Limb (tissue), 2 donors: ENCODE measurements around the gene VAX1.
"Not testable (repeated sequence)": the region's sequence is repeated elsewhere in the genome, so short reads cannot be mapped to it uniquely, and the experiment has no call there.

Source experiments
- DNase-seq, 2 donors: peaks; one replicate each; pipeline ENCODE4 v3.0.0-alpha.2; 2016; ENCODE audit errors: extremely low spot score in 2 of 2

The VAX1 gene, protein sequence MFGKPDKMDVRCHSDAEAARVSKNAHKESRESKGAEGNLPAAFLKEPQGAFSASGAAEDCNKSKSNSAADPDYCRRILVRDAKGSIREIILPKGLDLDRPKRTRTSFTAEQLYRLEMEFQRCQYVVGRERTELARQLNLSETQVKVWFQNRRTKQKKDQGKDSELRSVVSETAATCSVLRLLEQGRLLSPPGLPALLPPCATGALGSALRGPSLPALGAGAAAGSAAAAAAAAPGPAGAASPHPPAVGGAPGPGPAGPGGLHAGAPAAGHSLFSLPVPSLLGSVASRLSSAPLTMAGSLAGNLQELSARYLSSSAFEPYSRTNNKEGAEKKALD

DNA sequence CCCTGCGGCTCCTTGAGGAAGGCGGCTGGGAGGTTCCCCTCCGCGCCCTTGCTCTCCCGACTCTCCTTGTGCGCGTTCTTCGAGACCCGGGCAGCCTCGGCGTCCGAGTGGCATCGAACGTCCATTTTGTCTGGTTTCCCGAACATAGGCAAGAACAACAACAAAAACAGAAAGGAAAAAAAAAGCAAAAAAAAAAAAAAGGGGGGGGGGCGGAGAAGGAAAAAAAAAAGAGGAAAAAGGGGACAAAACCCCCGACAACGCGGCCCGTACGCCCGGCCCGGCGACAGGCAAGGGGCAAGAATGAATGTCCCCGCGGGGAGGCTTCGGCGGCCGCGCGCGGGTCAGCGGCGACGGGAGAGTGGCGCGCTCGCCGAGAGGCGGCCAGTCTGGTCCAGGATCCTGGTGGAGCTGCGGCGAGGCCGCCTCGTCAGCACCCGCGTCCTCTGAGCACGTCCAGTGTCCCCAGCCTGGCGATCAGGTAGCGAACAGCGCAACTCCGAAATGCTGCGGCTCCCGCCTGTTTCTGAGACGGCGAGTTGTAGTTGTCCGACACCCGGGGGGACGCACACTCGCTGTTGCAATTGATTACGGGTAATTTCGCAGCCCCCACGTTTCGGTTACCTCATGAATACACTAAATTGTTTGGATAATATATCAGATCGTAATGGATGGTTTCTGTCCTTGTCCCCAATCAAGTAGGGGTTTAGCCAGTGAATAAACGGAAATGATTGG is at the start of gene VAX1:
TSS of gene VAX1 (minus strand) at position 360 of the 732 bp plus-strand sequence. CDS start at position 146, 214 bp downstream.
- DNase-seq, result peak in 1 of 2 donors; percentile 51

DNA sequence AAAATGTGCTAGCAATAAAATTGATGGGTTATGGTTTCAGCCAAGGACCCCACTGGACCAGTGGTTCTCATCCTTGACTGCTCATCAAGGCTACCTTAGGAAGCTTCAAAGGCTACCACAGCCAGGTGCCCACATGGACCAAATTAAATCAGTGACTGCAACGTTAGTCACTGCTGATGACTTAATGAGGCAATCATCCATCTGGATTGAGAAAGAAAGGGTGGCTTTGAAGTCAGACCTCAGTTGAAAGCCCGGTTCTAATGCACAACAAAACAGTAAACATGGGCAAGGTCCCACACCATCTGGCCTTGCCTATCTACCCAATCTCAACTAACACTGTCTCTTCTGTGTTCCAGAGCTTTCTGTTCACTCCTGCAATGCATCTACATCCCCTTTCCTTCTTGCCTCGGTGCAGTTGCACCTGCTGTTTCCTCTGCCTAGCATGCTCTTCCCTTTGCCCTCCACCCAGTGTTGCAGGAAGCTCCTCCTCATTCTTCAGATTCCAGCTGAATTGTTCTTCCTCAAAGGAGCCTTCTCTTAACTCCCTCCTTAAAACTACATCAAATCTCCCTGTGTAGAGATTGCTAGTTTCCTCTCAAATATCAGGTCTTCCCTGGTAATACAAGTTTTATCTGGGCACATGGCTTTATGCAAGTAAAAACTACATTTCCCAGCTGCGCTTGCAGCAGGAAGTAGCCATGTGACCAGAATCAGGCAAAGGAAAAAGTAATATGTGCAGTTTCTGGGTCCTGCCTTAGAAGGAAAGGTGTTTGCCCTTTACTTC is 49.0 kb upstream of the VAX1 start:
- no peak for DNase-seq

DNA sequence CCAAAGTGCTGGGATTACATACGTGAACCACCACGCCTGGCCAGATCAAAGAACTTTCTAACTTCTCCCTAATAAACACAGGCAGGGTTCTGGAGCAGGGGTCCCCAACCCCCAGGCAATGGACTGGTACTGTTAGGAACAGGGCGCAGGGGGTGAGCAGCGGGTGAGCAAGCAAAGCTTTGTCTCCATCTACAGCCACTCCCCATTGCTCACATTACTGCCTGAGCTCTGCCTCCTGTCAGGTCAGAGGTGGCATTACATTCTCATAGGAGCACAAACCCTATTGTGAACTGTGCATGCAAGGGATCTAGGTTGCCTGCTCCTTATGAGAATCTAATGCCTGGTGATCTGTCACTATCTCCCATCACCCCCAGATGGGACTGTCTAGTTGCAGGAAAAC is 47.7 kb upstream of the VAX1 start:
- not testable (repeated sequence) for DNase-seq

DNA sequence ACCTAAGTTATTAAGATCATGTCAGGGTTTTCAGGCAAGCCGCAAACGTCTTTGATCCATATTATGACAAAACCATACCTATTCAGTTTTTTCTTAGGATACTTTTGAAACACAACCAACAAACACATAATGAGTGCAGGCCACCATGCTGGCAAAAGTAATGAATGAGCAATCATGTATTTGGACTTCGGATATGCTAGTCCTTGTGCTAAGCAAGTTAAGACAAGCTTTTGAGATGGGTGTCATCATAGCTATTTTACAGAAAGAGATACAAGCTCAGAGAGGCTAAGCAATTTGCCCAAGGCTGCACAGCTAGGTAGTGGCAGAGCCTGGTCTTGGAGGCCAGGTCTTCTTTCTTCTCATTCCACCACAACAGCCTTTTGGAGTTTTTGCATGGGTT is 46.8 kb upstream of the VAX1 start:
- no peak for DNase-seq

DNA sequence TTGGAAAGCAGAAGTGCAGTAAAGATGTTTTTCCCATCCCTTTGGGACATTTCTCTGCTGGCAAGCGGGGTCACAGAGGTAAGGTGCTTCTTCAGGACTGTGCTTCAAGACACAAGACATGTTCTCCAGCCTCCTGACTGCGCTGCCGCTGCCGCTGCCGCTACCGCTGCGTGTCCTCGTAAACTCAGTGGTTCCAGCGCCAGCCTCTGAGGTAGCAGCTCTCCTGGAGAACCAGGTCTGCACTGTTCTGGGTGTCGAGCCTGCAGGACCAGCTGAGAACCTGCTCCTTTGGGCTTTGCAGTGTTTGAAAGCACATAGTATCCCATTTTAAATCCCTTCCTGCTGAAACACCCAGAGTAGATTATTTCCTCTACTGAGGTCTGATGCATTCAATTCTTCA is 46.2 kb upstream of the VAX1 start:
- no peak for DNase-seq

DNA sequence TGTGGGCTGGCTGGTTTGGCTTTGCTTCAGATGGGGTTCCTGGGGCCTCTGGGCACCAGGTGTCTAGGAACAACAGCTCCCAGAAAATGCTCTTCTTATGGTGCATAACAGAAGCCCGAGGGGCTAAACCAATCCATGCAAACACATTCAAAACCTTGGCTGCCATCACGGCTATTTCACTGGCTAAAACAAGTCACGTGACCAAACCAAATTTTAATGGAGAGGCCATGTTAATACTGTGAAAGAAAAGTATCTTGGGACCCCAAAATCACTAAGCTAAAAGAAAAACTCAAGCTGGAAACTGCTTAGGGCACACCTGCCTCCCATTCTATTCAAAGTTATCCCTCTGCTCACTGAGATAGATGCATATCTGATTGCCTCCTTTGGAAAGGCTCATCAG is 40.1 kb upstream of the VAX1 start:
- DNase-seq, result no peak

DNA sequence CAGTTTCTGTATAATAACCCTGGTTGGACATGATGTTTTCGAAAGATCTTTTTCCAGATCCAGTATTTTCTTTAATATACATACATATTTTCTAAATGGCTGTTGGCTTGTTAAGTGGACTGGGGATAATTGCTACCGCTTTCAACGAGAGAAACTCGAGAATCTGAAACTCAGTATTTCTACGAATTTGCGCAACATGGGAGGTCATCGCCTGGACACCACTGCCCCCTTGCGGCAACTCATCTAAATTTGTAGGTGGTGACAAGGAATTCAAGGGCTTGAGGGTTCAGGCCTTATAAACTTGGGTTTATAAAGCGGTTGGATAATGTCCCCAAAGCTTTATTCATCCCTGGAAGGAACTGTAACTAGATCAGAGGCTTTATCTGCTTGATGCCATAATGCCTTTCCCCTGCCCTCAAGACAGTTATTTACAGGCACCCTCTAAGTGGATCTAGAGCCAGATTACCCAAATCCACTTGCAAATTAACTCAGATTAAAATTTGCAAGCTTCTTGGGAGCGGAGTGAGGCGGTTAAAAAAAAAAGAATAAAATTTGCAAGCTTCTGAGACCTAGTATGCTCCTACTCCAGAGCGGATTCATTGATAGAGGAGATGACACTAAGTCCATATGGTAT is 37.9 kb upstream of the VAX1 start:
- peak; percentile 71 to 83 for DNase-seq

DNA sequence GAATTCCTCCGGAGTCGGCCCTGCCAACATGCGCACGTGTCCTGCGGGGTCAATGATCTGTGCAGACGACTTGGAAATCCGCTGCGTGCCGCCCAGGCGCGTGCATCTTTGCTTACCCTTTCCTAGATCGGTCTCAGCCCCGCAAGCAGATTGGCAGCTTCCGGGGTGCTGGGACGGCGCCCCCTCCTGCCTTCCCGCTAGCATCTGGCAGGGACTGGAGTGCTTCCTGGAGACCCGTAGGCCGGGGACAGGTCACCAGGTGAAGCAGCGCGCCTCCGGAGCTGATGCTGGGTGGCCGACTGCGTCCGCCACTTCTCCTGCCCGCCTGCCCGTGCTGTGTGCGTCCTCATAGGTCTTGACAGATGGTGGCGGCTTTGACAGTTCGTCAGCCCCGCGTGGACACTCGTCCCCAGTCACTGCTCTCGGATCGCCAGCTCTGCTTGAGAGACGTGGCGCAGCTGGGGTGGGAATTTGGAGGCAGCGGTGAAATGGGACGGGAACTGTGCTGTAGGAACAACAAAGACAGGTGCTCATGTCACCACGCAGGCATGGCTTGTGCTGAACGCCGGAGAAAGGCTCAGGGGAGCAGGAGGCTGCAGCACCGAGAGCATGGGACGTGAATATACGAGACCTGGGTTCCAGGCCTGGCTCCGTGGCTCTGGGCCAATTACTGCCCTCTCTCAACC is 37.3 kb upstream of the VAX1 start:
- DNase-seq, result peak in 1 of 2 donors; percentile 54

DNA sequence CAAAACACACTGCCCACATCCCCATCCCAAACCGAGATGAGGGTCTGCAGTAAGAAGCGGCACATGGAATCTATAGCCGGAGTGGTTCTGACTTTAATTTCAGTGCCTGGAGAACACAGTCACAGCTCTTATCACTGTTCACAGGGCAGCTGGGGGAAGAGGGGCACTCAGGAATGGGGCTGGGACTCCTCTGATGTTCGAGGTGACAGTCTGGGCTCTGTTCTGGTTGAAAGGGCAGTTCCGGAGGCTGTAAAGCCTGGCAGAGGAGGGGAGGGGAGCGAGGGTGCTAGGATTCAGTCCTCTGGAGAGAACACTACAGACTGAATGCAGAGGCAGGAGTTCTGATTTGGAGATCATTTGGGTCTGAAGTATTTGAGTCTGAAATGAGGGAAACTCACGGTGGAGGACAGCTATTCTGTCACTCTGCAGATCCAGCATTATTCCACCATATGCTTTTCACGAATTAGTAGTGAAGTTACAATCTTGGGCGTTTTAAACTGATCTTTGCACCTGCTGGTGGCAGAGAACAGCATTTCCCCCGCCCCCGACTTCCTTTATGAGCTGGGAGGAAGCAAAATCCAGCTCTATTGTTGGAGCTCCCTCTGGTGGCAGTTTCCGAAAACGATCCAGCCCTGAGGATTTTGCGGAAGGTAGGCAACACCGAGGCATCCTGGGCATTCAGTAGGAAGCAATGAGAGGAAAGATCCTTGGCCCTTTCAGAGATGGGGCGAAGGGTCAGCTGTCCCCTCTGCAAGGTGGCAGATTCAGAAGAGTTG is 36.6 kb upstream of the VAX1 start:
- peak; percentile 66 to 88 for DNase-seq

DNA sequence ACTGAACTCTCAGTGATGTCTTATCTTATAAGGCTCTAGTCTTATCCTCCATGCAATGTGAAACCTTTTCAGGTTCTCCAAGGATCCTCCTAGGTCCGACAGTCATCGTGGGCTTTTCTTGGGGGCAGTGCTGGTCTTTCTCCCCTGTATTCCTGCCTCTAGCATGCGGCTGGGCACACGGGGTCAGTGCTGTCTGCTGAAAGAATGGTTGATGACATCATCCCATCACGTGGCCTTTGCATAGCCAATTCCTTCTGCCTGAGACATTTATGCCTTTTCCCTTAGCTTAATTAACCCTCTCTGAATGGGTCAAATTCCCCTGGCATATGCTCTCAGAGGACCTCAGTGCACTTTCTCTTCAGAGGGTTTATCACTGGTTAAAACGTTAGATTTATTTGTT is 32.2 kb upstream of the VAX1 start:
- no peak for DNase-seq

DNA sequence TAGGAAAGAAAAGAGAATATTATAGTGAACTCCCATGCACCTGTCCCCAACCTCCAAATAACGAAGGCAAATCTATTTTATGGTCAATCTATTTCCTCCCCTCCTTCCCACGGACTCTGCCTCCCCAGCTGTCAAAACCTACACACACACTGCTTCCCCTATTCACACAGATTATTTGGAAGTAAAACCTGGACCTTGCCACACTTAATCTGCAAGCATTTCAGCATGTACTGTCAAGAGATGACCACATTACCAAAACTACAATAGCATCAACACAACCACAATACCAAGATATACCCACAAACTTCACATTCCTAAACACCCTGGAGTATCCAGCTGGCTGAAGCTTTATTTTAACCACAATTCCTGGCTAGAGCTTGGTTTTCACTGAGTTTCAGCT is 31.4 kb upstream of the VAX1 start:
- no peak for DNase-seq

DNA sequence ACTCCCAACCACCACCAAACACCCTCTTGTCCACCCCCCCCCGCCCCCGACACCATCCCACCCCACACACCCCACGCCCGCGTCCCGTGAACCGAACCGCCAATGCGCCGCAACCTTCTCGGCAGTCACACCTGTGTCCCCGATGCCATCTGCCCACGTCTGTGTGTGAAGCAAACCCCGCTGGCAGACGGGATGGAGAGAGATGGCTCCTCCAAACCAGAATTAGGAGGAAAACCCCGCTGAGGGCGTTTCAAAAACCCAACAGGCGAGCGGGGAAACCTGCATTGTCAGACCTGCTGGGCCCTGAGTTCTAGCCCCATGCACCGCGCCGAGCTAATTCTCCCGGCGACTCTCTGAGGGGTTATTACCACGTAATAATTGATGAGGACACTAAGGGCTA is 30.7 kb upstream of the VAX1 start:
- DNase-seq, result no peak

DNA sequence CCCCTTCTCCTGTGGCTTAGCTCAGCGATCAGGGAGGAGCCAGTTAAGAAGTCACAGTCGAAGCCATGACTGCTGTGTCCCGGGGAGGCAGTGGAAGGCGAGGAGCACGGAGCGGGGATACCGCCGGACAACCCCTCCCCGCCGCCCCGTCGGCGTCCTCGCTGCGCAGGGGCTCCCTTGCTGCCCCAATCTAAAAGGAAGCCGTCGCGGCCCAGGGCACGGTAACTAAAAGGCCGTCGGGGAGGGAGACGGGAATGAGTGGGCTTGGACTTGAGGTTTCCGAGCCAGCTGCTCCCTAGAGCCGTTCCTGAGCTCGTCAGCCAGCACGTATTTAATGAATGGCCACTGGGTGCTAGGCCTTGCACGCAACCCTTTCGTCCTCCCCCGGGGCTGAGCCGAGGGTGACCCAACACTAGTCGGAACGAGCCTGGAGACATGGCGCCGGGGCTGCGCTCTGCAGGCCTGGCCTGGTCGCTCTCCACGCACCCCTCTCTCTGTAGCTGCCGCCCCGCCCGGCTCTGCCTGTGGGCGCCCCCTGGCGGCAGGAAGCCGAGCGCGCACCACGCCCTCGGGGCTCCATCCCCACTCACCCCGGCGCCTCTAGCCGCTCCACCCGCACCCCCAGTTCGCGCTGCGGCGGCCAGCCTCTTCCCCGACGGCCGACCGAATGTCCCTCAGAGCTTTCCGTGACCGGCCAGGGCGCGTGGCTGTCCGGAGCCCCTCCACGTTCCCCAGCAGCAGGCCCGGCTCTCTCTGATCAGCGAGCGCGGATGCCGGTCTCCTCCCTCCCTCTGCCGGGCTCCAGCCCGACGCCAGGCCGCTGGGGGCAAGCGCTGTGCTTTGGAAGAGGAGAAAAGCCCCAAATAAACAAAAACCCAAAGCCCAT is 30.0 kb upstream of the VAX1 start:
- DNase-seq, result peak; percentile 42 to 85

DNA sequence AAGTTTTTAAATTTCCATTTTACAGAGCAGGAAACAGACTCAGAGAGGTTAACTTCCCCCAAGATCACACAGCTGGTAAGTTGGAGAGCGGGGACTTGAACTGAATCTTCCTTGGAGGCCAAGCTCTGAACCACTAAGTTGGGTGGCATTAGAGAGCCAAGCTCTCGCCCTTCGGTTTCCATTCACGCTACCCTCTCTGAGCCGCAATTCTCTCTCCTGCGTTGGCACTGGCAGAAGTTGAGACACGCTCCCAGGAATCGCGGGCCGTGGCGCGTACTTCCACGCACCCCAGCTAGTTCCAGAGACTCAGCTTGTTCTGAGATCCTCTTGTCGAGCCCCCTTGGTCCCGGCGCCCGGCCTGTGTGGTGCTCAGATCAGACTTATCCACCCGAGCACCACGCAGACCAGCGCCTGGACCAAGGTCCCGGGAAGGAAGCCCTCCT is 29.3 kb upstream of the VAX1 start:
- no peak for DNase-seq

DNA sequence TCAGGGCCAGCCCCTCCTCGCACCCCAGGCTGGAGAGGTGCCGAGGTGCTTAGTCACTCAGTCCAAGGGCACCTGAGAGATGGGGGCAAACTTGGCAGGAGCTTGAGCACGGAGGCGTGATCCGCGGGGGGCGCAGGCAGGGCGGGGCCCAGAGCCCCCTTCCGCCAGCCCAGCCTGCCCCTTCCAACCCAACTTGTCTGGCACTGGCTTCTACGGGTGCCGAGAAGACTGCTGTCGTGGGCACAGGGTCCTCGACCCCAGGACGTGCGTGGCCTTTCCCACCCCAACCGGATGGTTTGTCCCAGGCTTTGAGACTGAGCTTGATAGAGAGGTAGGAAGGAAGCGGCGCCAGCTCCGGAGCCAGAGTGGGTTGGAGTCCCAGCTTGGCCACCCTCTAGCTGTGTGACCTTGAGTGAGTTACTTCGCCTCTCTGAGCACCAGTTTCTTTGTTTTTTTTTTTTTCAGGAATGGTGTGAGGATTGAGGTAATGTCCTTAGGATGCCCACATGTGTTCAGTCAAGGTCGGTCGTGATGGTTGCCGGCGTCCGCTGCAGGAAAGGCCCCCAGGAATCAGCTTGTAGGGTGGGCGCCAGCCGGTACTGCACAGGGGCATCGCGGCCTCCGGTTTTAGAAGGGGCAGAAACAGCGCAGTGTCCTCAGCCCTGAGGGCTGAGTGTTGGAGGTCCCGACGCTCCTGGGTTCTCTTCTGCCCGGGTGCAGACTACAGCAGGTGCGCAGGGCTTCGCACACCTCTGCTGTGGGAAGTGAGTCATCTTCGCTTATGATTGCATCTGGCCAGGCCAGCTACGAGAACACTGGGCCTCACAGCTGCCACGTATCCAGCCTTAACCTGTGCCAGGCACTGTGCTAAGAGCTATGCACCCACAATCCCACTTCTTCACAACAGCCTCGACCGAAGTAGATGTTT is 28.6 kb upstream of the VAX1 start:
- no peak for DNase-seq

DNA sequence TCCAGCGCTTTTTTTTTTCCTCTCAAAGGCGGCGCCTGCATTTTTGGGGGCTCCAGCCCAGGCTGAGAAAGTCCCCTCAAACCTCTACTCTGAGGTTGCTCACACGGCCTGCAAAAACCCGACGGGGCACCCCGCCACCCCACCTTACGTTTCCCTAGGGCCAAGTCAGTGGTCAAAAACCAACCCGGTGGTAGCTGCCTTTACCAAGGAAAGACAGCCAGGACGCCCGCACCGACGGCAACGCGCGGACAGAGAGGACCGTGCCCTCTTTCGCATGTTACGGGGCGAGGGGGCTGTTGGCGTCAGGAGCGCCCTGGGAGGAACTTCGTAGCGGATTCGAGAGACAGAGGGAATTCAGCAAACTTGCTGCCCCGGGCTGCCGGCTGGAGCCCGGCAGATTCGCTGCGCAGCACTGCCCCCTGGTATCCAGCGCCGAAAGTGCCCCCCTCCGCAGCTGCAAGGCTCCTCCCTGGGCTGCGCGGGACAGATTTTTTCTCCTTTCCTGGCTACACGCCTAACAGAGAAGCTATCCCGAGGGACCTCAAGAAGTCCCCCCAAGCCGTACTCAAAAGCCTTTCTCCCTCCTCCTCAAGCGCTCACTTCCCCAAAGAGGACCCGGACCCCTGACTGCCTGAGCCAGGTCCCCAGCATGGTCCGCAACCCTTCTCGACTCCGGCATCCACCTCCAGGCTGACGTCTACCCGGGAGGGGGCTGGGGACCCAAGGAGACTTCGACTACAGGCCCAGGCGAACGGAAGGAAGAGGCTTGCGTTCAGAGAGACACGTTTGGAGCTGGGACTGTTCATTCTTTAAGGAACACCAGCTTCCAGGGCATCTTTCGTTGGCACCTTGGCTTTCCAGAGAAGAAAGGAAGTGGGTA is 27.7 kb upstream of the VAX1 start:
- peak in 1 of 2 donors; percentile 74 for DNase-seq
